C4-2B (cell line): ENCODE data around the gene PTGES.

Experiments used
- ZFX ChIP-seq: fragments of 450-650 bp; IDR thresholded peaks from 2 replicates; pipeline ENCODE4 v1.6.1; 2017
- TF ChIP-seq, protein P1 (sequence below): fragments of 450-650 bp; conservative IDR thresholded peaks from 2 replicates; pipeline ENCODE4 v1.5.1; 2017; ENCODE audit warnings: mild to moderate bottlenecking

DNA sequence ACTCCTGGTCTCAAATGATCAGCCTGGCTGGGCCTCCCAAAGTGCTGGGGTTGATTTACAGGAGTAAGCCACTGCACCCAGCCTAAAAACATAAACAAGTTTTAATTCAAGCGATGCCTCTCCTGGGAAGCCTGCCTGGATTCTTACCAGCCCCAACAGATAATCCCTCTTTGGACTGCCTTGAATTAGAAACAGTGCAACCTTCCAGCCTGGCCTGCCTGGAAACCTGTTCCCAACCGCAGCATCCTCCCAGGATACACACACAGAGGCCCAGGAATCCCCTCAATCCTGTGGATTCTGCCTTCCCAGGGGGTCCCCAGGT, 19.2 kb downstream of the PTGES start:
- TF ChIP-seq, protein P1, sequence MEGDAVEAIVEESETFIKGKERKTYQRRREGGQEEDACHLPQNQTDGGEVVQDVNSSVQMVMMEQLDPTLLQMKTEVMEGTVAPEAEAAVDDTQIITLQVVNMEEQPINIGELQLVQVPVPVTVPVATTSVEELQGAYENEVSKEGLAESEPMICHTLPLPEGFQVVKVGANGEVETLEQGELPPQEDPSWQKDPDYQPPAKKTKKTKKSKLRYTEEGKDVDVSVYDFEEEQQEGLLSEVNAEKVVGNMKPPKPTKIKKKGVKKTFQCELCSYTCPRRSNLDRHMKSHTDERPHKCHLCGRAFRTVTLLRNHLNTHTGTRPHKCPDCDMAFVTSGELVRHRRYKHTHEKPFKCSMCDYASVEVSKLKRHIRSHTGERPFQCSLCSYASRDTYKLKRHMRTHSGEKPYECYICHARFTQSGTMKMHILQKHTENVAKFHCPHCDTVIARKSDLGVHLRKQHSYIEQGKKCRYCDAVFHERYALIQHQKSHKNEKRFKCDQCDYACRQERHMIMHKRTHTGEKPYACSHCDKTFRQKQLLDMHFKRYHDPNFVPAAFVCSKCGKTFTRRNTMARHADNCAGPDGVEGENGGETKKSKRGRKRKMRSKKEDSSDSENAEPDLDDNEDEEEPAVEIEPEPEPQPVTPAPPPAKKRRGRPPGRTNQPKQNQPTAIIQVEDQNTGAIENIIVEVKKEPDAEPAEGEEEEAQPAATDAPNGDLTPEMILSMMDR, result no peak
- no peak for TF ChIP-seq ZFX
